Astrocyte (in vitro differentiated cells and primary cell): Measurements from ENCODE around the gene STX4.
"Not testable (repeated sequence)": the region's sequence is repeated elsewhere in the genome, so short reads cannot be mapped to it uniquely, and the experiment has no call there.

Experiments used
- CTCF ChIP-seq: IDR thresholded peaks from 2 replicates; pipeline ENCODE4 v1.5.1; 2011; ENCODE audit warnings: low read depth, mild to moderate bottlenecking, inconsistent platforms, low read length, moderate library complexity; ENCODE audit not compliant: insufficient read depth
- EZH2 ChIP-seq: IDR thresholded peaks from 2 replicates; pipeline ENCODE4 v1.6.1; 2012; ENCODE audit warnings: mild to moderate bottlenecking, low read length, inconsistent platforms; ENCODE audit not compliant: insufficient read depth

DNA sequence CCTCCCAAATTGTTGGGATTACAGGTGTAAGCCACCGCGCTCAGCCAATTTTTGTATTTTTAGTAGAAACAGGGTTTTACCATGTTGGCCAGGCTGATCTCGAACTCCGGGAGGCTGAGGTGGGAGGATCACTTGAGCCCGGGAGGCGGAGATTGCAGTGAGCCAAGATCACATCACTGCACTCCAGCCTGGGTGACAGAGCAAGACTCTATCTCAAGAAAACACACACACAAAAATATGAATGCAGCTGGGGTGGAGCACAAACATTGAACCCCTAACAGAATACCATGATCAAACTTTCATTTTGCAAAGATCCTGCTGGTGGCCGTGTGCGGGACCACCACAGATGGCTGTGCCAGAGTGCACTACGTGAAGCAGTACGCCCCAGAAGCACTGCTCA, 15.6 kb upstream of the STX4 start:
- not testable (repeated sequence) for TF ChIP-seq CTCF, EZH2
